K562 (cell line): ENCODE results near the gene TTL. TPM values are rescaled to one million over a fixed set of nuclear protein-coding genes. Genes with fewer than 3 reads are reported as not detected.

ENCODE experiments used
- ATAC-seq: fragments of 200-7000 bp; cut with Tn5 transposase; 3 replicates; pipeline ENCODE4 v1.9.1; 2020; ENCODE audit warnings: moderate library complexity
- BruUV-seq: library from RNA; stranded (reverse); fragments of 400-500 nt; replicated peaks from 2 replicates; lab custom pipeline; 2021; lab: Mats Ljungman, UMichigan
- CTCF ChIA-PET: fragments of 300-600 bp; formaldehyde crosslinking; extraction: SDS; loops from one replicate; lab custom pipeline; 2021; ENCODE audit warnings: low intra/inter-chr PET ratio; lab: Yijun Ruan, JAX
- POLR2A ChIA-PET: fragments of 300-600, 350-650 bp; sonication (Branson Sonifier 250); formaldehyde crosslinking; extraction: SDS; loops from one replicate; lab custom pipeline; 2021; ENCODE audit warnings: antibody characterized with exemption, inconsistent platforms; lab: Yijun Ruan, JAX
- DNase-seq, 4 experiments: peaks; one replicate each; pipeline versions ENCODE4 v3.0.0 to v3.0.0-alpha.2; 2011 to 2018; ENCODE audit warnings: low spot score in 3 of 4, mixed read lengths in 3 of 4; ENCODE audit errors: extremely low read depth in 1 of 4
- FAIRE-seq: peaks from 2 replicates; lab custom pipeline; 2011; peaks lifted over from hg19 to GRCh38; lab: Jason Lieb, UNC
- H2AFZ ChIP-seq: 2 replicates; pipeline ENCODE4 v1.6.0; 2011; ENCODE audit warnings: low read depth, low read length, control low read depth, inconsistent platforms
- H3K27ac ChIP-seq: fragments of 200-600 bp; 3 replicates; pipeline ENCODE4 v1.8.0; 2011; ENCODE audit warnings: low read depth, mild to moderate bottlenecking, control low read depth, inconsistent platforms, low read length, moderate library complexity, mixed read lengths; ENCODE audit errors: extremely low read depth
- H3K27me3 ChIP-seq, 2 experiments: fragments of 300-600 bp in 1 of 2; 2 replicates in 1 of 2; 3 replicates in 1 of 2; pipeline versions ENCODE4 v1.6.0 to v1.8.0; 2011; ENCODE audit warnings: inconsistent platforms in 2 of 2, low read length in 2 of 2, mild to moderate bottlenecking in 1 of 2, mixed read lengths in 1 of 2, moderate library complexity in 1 of 2; ENCODE audit not compliant: control insufficient read depth in 2 of 2, insufficient read depth in 2 of 2
- H3K36me3 ChIP-seq: fragments of 300-600 bp; 3 replicates; pipeline ENCODE4 v1.8.0; 2011; ENCODE audit warnings: mild to moderate bottlenecking, low read length, inconsistent platforms; ENCODE audit not compliant: control insufficient read depth, insufficient read depth
- H3K4me1 ChIP-seq, 2 experiments: fragments of 200-600 bp in 1 of 2; replicated peaks in 1 of 2; 2 replicates in 1 of 2; 3 replicates in 1 of 2; pipeline versions ENCODE4 v1.5.1 to v1.8.0; 2011; ENCODE audit warnings: inconsistent platforms in 2 of 2, low read length in 2 of 2, mild to moderate bottlenecking in 1 of 2, mixed read lengths in 1 of 2, moderate library complexity in 1 of 2; ENCODE audit not compliant: control insufficient read depth in 2 of 2, insufficient read depth in 2 of 2
- H3K4me2 ChIP-seq: 2 replicates; pipeline ENCODE4 v1.6.1; 2011; ENCODE audit warnings: low read length, control low read depth, inconsistent platforms, mixed read lengths; ENCODE audit not compliant: insufficient read depth
- H3K4me3 ChIP-seq: fragments of 200-600 bp; sonication (generic), shearing (Covaris generic); 2 replicates; pipeline ENCODE4 v1.5.1; 2016; ENCODE audit warnings: control low read depth, inconsistent platforms
- H3K79me2 ChIP-seq: fragments of 200-600 bp; 3 replicates; pipeline ENCODE4 v1.8.0; 2011; ENCODE audit warnings: low read length, inconsistent platforms; ENCODE audit not compliant: control insufficient read depth, insufficient read depth
- H3K9ac ChIP-seq, 2 experiments: 2 replicates each; pipeline versions ENCODE4 v1.6.0 to v1.6.1; 2011; ENCODE audit warnings: low read depth in 2 of 2, low read length in 2 of 2, control low read depth in 1 of 2, inconsistent platforms in 1 of 2, mild to moderate bottlenecking in 1 of 2, mixed read lengths in 1 of 2; ENCODE audit not compliant: insufficient read depth in 1 of 2
- H3K9me1 ChIP-seq: one replicate; pipeline ENCODE4 v1.6.0; 2011; ENCODE audit warnings: inconsistent platforms, mild to moderate bottlenecking, low read length, moderate library complexity; ENCODE audit not compliant: control insufficient read depth, insufficient read depth
- H3K9me3 ChIP-seq: replicated peaks from 2 replicates; pipeline ENCODE4 v1.5.1; 2011; ENCODE audit warnings: low read depth, low read length, inconsistent platforms; ENCODE audit not compliant: control insufficient read depth, insufficient read depth
- H4K20me1 ChIP-seq: replicated peaks from 2 replicates; pipeline ENCODE4 v1.6.1; 2011; ENCODE audit warnings: low read length, inconsistent platforms, mixed read lengths; ENCODE audit not compliant: control insufficient read depth, insufficient read depth
- ATF3 ChIP-seq, 2 experiments: fragments of 450-650 bp in 1 of 2; sonication (generic) in 1 of 2; formaldehyde crosslinking in 1 of 2; IDR thresholded peaks in 1 of 2; conservative IDR thresholded peaks in 1 of 2; 2 replicates each; pipeline versions ENCODE4 v1.6.1 to v1.8.1; 2016 to 2023; ENCODE audit warnings: mild to moderate bottlenecking in 2 of 2, moderate library complexity in 2 of 2, inconsistent platforms in 1 of 2, missing genetic modification reagents in 1 of 2
- C11orf30 ChIP-seq: fragments of 450-650 bp; IDR thresholded peaks from 2 replicates; pipeline ENCODE4 v1.6.1; 2016; ENCODE audit warnings: low read depth, mild to moderate bottlenecking
- CHD1 ChIP-seq: fragments of 200-600 bp; sonication (generic); IDR thresholded peaks from one replicate; pipeline ENCODE4 v1.6.1; 2012; ENCODE audit warnings: mild to moderate bottlenecking, moderate library complexity, low read length, inconsistent platforms
- HDAC8 ChIP-seq: fragments of 450-650 bp; IDR thresholded peaks from 2 replicates; pipeline ENCODE4 v1.6.1; 2016; ENCODE audit warnings: mild to moderate bottlenecking, missing genetic modification characterization, moderate library complexity, missing compliant biosample characterization
- HMGN3 ChIP-seq: IDR thresholded peaks from 2 replicates; pipeline ENCODE4 v1.6.1; 2011; ENCODE audit warnings: borderline replicate concordance, low read depth, mild to moderate bottlenecking, mixed read lengths, low read length; ENCODE audit not compliant: insufficient read length; ENCODE audit errors: extremely low read depth
- KDM1A ChIP-seq, 2 experiments: fragments of 450-650 bp; IDR thresholded peaks; 2 replicates each; pipeline ENCODE4 v1.6.1; 2016; ENCODE audit warnings: mild to moderate bottlenecking in 2 of 2
- MAX ChIP-seq: sonication (generic); formaldehyde crosslinking; IDR thresholded peaks from 2 replicates; pipeline ENCODE4 v1.9.0; 2022; ENCODE audit warnings: mild to moderate bottlenecking, missing genetic modification reagents
- NFATC3 ChIP-seq: fragments of 450-650 bp; IDR thresholded peaks from 2 replicates; pipeline ENCODE4 v1.6.1; 2017; ENCODE audit warnings: mild to moderate bottlenecking
- NFE2 ChIP-seq: IDR thresholded peaks from 2 replicates; pipeline ENCODE4 v1.6.1; 2014; ENCODE audit warnings: antibody characterized with exemption, low read depth
- NFRKB ChIP-seq: fragments of 450-650 bp; IDR thresholded peaks from 2 replicates; pipeline ENCODE4 v1.6.1; 2016; ENCODE audit warnings: low read depth
- PBX2 ChIP-seq, 2 experiments: IDR thresholded peaks in 1 of 2; conservative IDR thresholded peaks in 1 of 2; 2 replicates each; pipeline ENCODE4 v1.6.1; 2016; ENCODE audit warnings: low read depth in 2 of 2, mild to moderate bottlenecking in 1 of 2, missing compliant biosample characterization in 1 of 2, missing genetic modification characterization in 1 of 2, moderate library complexity in 1 of 2
- RB1 ChIP-seq: fragments of 450-650 bp; IDR thresholded peaks from 2 replicates; pipeline ENCODE4 v1.6.1; 2017; ENCODE audit warnings: low read depth, mild to moderate bottlenecking
- TSC22D4 ChIP-seq: fragments of 450-650 bp; IDR thresholded peaks from 2 replicates; pipeline ENCODE4 v1.6.1; 2016; ENCODE audit warnings: missing genetic modification characterization, missing biosample characterization, control low read depth
- ZNF197 ChIP-seq: fragments of 200-800 bp; sonication (Bioruptor generic); IDR thresholded peaks from 2 replicates; pipeline ENCODE4 v1.6.1; 2016; ENCODE audit warnings: low read depth, missing genetic modification characterization, missing compliant biosample characterization
- ZNF561 ChIP-seq: fragments of 450-650 bp; formaldehyde crosslinking; conservative IDR thresholded peaks from 2 replicates; pipeline ENCODE4 v1.4.0; 2020; ENCODE audit warnings: mild to moderate bottlenecking, moderate library complexity
- ZNF644 ChIP-seq: fragments of 200-800 bp; sonication (Bioruptor generic); IDR thresholded peaks from 2 replicates; pipeline ENCODE4 v1.6.1; 2016; ENCODE audit warnings: low read depth, missing genetic modification characterization, missing compliant biosample characterization
- WGBS: fragments of 100-300 bp; shearing (Covaris generic); methylation state at CpG from one replicate; pipeline ENCODE4 v1.1.6; 2016; ENCODE audit warnings: low coverage, mixed read lengths; ENCODE audit not compliant: insufficient coverage; ENCODE audit errors: missing lambda C conversion rate; 5-methylcytosine and 5-hydroxymethylcytosine counted together
- in situ Hi-C: fragments of 300-500 bp; cut with MboI; formaldehyde crosslinking; loops from 4 replicates; pipeline ENCODE4 v1.15.0; 2018; ENCODE audit warnings: inconsistent platforms, mixed read lengths
- intact Hi-C: fragments of 100-400 bp; cut with micrococcal nuclease; formaldehyde crosslinking; loops from 2 replicates; pipeline ENCODE4 v1.14.2; 2022
- polyA plus RNA-seq, 8 experiments: library from polyadenylated mRNA; depleted of rRNA in 4 of 8; stranded (reverse) in 5 of 8; unstranded in 3 of 8; fragments of >200 nt; fragmentation: Nextera tagmentation in 2 of 8; fragmentation: Illumina TruSeq in 1 of 8; extraction: Ambion mirVana in 2 of 8; extraction: Trizol in 1 of 8; gene quantifications; 2 replicates each; pipeline versions ENCODE4 v1.2.1 to v1.2.3, GENCODE V29; 2011 to 2014; ENCODE audit warnings: inconsistent platforms in 1 of 8, missing spikeins in 1 of 8
- total RNA-seq, 7 experiments: library from RNA; depleted of rRNA in 6 of 7; stranded (reverse); fragments of >200 nt in 6 of 7; fragmentation: Illumina TruSeq in 2 of 7; extraction: Trizol in 2 of 7; gene quantifications; 2 replicates each; pipeline versions ENCODE4 v1.2.1 to v1.2.3, GENCODE V29; 2011 to 2021; ENCODE audit warnings: low replicate concordance in 1 of 7

TTL gene
- total and polyA plus RNA-seq, 9 of the 15 experiments (the other 6 are each of a cell fraction or from before 2014, with no cell fraction given), result 9.4 to 54.4 (median 34.9) TPM

GRCh38 chr2:112493858-112494648, 12.1 kb downstream of the TTL start:
- peak; percentile 81 for ATAC-seq
- ChIA-PET POLR2A (interaction anchor here (1.7 kb wide), 1 partner anchor 16 kb away, joined by 6 read pairs; no protein-coding TSS in a partner anchor), CTCF (no interaction called here)
- intact Hi-C loops (no loop called here), in situ Hi-C loops (loop anchor here (25.0 kb wide), 1 partner anchor 232 kb away; the partner anchor contains the start of gene ZC3H8)
- no peak overlapping the region for H3K9ac ChIP-seq
- H3K27ac ChIP-seq, result peak overlapping the region; percentile 64; the same call in 2 of the 3 replicates
- H3K4me3 ChIP-seq, result no peak overlapping the region
- H3K9me3 ChIP-seq, result no peaks in the 10 kb centered on the region
- 63% methylated on average over 7 of the region's 9 CpGs for WGBS
- no peak overlapping the region for H3K4me2 ChIP-seq
- H4K20me1 ChIP-seq, result no peaks in the 10 kb centered on the region
- TSS peak; percentile 20 for BruUV-seq
- no peaks in the 10 kb centered on the region for H3K9me1 ChIP-seq
- FAIRE-seq, result peak; percentile 6
- DNase-seq, result peak; percentile 37 to 62 (median 52)
- peaks cover 41% of the 10 kb centered on the region for H3K36me3 ChIP-seq
- H3K4me1 ChIP-seq, result peaks cover 6 to 16% of the 10 kb centered on the region in 2 experiments; a peak in 4 of 5 replicates
- peaks cover 16% of the 10 kb centered on the region for H3K79me2 ChIP-seq
- H3K27me3 ChIP-seq, result no peaks in the 10 kb centered on the region
- no peak overlapping the region for H2AFZ ChIP-seq
- TF ChIP-seq PBX2 (CRISPR knock-in tag; IDR thresholded peaks at IDR 0.05; ENCODE audit: low read depth) (no peak), PBX2 (tag; conservative IDR thresholded peaks at IDR 0.05; ENCODE audit: low read depth) (0 out of 2 replicates have a peak, but pooled peaks have one; percentile 19), CHD1 (no peak), TSC22D4 (tag) (no peak), C11orf30 (0 out of 2 replicates have a peak, but pooled peaks have one; percentile 19), ZNF644 (tag) (no peak), ATF3 (IDR thresholded peaks at IDR 0.05) (peak; percentile 40), ATF3 (CRISPR knock-in tag; conservative IDR thresholded peaks at IDR 0.05) (no peak), NFATC3 (no peak), KDM1A (IDR thresholded peaks at IDR 0.05) (peak; percentile 13 to 26; a peak in 1 of 4 replicates), NFE2 (peak; percentile 41; the same call in 1 of the 2 replicates), MAX (CRISPR knock-in tag) (no peak), ZNF197 (CRISPR knock-in tag) (no peak), HMGN3 (no peak), NFRKB (no peak), ZNF561 (CRISPR knock-in tag) (no peak), RB1 (no peak), HDAC8 (tag) (no peak)
